Neural cell (in vitro differentiated cells): ENCODE measurements around the gene BCL11B. TPM values are rescaled to one million over a fixed set of nuclear protein-coding genes. Genes with fewer than 3 reads are reported as not detected.
A peak's percentile ranks its signal among the peaks of the same experiment; 100 is the strongest.

Experiments used
- H2AFZ ChIP-seq: fragments of 200-600, 300-800 bp; sonication (generic), shearing (Covaris generic); 2 replicates; pipeline ENCODE4 v1.6.0; 2014; ENCODE audit warnings: low read depth, mild to moderate bottlenecking, antibody characterized with exemption, low read length, moderate library complexity
- H3F3A ChIP-seq: fragments of 200-600 bp; shearing (Covaris generic); 2 replicates; pipeline ENCODE4 v1.6.1; 2016; ENCODE audit warnings: mild to moderate bottlenecking, moderate library complexity, mixed read lengths, antibody characterized with exemption, low read length; ENCODE audit not compliant: insufficient read depth, poor library complexity, severe bottlenecking
- H3K27ac ChIP-seq: fragments of 200-600, 300-800 bp; sonication (generic), shearing (Covaris generic); 2 replicates; pipeline ENCODE4 v1.5.1; 2014; ENCODE audit warnings: mild to moderate bottlenecking, low read length, moderate library complexity
- H3K27me3 ChIP-seq: fragments of 300-800, 200-600 bp; sonication (generic), shearing (Covaris generic); 2 replicates; pipeline ENCODE4 v1.6.0; 2014; ENCODE audit warnings: mild to moderate bottlenecking, low read depth, low read length, moderate library complexity; ENCODE audit not compliant: insufficient read depth
- H3K36me3 ChIP-seq: fragments of 300-800, 200-600 bp; sonication (generic), shearing (Covaris generic); 2 replicates; pipeline ENCODE4 v1.5.1; 2014; ENCODE audit warnings: mild to moderate bottlenecking, antibody characterized with exemption, low read length, moderate library complexity; ENCODE audit not compliant: insufficient read depth
- H3K4me2 ChIP-seq: fragments of 300-800, 200-600 bp; sonication (generic), shearing (Covaris generic); 2 replicates; pipeline ENCODE4 v1.6.0; 2014; ENCODE audit warnings: mild to moderate bottlenecking, low read length
- H3K4me3 ChIP-seq: fragments of 300-800, 200-600 bp; sonication (generic), shearing (Covaris generic); 2 replicates; pipeline ENCODE4 v1.5.1; 2014; ENCODE audit warnings: mild to moderate bottlenecking, low read length, moderate library complexity
- H3K79me2 ChIP-seq: fragments of 200-600 bp; shearing (Covaris generic); replicated peaks from 2 replicates; pipeline ENCODE4 v1.6.0; 2014; ENCODE audit warnings: mild to moderate bottlenecking, low read length, moderate library complexity; ENCODE audit not compliant: insufficient read depth
- H3K9ac ChIP-seq: fragments of 300-800, 200-600 bp; sonication (generic), shearing (Covaris generic); 2 replicates; pipeline ENCODE4 v1.6.1; 2016; ENCODE audit warnings: mild to moderate bottlenecking, low read length, mixed read lengths
- H3K9me2 ChIP-seq: fragments of 200-600 bp; shearing (Covaris generic); 2 replicates; pipeline ENCODE4 v1.6.1; 2016; ENCODE audit warnings: mild to moderate bottlenecking, low read length, mixed read lengths; ENCODE audit not compliant: insufficient read depth
- H3K9me3 ChIP-seq: fragments of 200-600, 300-800 bp; sonication (generic), shearing (Covaris generic); 2 replicates; pipeline ENCODE4 v1.6.1; 2016; ENCODE audit warnings: mild to moderate bottlenecking, mixed run types, low read length, moderate library complexity, mixed read lengths
- H4K20me1 ChIP-seq: fragments of 200-600 bp; shearing (Covaris generic); 2 replicates; pipeline ENCODE4 v1.6.1; 2016; ENCODE audit warnings: mild to moderate bottlenecking, mixed run types; ENCODE audit not compliant: insufficient read depth
- EP300 ChIP-seq: fragments of 450-650 bp; conservative IDR thresholded peaks from 2 replicates; pipeline ENCODE4 v1.6.1; 2014; ENCODE audit warnings: antibody characterized with exemption, mild to moderate bottlenecking, moderate library complexity; ENCODE audit not compliant: poor library complexity, severe bottlenecking
- EZH2 ChIP-seq: fragments of 200-600, 300-800 bp; shearing (Covaris generic), sonication (generic); IDR thresholded peaks from 2 replicates; pipeline ENCODE4 v1.6.1; 2014; ENCODE audit warnings: antibody characterized with exemption, low read length, borderline replicate concordance, mild to moderate bottlenecking; ENCODE audit not compliant: insufficient read depth, poor library complexity, severe bottlenecking
- MXI1 ChIP-seq: fragments of 450-650 bp; conservative IDR thresholded peaks from 2 replicates; pipeline ENCODE4 v1.6.1; 2014; ENCODE audit warnings: antibody characterized with exemption, mild to moderate bottlenecking; ENCODE audit not compliant: poor library complexity, severe bottlenecking
- POLR2AphosphoS5 ChIP-seq: IDR thresholded peaks from 2 replicates; pipeline ENCODE4 v1.6.1; 2012
- RAD21 ChIP-seq: fragments of 450-650 bp; conservative IDR thresholded peaks from 2 replicates; pipeline ENCODE4 v1.6.1; 2014; ENCODE audit warnings: antibody characterized with exemption, mild to moderate bottlenecking, moderate library complexity
- SMC3 ChIP-seq: fragments of 450-650 bp; conservative IDR thresholded peaks from 2 replicates; pipeline ENCODE4 v1.6.1; 2014; ENCODE audit warnings: antibody characterized with exemption, mild to moderate bottlenecking, moderate library complexity; ENCODE audit not compliant: poor library complexity
- TAF1 ChIP-seq: IDR thresholded peaks from 2 replicates; pipeline ENCODE4 v1.6.1; 2012; ENCODE audit warnings: low read depth
- polyA plus RNA-seq: library from polyadenylated mRNA; depleted of rRNA; stranded (reverse); fragments of >200 nt; gene quantifications from 2 replicates; pipeline ENCODE4 v1.2.3, GENCODE V29; 2014
- TF ChIP-seq, protein P1 (sequence below): IDR thresholded peaks from 2 replicates; pipeline ENCODE4 v1.6.1; 2012; ENCODE audit warnings: borderline replicate concordance
- TF ChIP-seq, protein P2 (sequence below): fragments of 450-650 bp; IDR thresholded peaks from 2 replicates; pipeline ENCODE4 v1.5.1; 2014; ENCODE audit warnings: antibody characterized with exemption, mild to moderate bottlenecking, moderate library complexity; ENCODE audit not compliant: poor library complexity, severe bottlenecking

The BCL11B gene
- polyA plus RNA-seq, 1 donor from 2014 or later: 104 TPM

DNA sequence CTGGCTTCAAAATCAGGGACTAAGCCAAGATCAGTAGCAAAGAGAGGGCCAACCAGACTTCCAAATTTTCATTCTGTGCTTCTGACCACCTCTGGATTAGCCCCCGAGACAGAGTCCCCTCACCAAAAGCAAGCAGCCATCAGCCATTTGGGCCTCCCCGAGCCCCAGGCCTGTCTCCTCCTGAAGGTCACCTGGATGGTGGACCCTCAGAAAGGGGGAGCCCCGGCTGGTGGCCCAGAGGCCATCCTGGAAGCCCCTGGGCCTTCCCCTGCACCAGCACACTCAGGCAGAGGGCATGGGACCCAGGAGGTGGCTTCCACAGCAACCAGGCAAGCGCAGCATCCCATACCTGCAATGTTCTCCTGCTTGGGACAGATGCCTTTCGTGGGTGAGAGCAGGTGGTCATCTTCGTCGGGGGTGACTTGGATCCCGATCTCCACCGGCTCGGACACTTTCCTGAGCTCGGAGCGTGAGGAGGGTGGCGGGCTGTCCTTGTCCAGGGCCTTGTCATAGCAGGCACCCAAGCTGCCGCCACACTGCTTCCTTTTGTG, 14.8 kb downstream of the BCL11B start:
- Histone ChIP-seq H3F3A (no peaks in the 10 kb centered on the region), H3K9me2 (no peaks in the 10 kb centered on the region), H3K9me3 (no peaks in the 10 kb centered on the region), H2AFZ (no peak overlapping the region), H3K4me2 (peak overlapping the region; percentile 26), H3K27ac (no peak overlapping the region), H3K4me3 (peak overlapping the region; percentile 91), H3K27me3 (no peaks in the 10 kb centered on the region), H3K9ac (peak overlapping the region; percentile 10), H3K79me2 (peaks cover 100% of the 10 kb centered on the region), H3K36me3 (peaks cover 18% of the 10 kb centered on the region), H4K20me1 (peaks cover 97% of the 10 kb centered on the region)
- TF ChIP-seq, protein P1, sequence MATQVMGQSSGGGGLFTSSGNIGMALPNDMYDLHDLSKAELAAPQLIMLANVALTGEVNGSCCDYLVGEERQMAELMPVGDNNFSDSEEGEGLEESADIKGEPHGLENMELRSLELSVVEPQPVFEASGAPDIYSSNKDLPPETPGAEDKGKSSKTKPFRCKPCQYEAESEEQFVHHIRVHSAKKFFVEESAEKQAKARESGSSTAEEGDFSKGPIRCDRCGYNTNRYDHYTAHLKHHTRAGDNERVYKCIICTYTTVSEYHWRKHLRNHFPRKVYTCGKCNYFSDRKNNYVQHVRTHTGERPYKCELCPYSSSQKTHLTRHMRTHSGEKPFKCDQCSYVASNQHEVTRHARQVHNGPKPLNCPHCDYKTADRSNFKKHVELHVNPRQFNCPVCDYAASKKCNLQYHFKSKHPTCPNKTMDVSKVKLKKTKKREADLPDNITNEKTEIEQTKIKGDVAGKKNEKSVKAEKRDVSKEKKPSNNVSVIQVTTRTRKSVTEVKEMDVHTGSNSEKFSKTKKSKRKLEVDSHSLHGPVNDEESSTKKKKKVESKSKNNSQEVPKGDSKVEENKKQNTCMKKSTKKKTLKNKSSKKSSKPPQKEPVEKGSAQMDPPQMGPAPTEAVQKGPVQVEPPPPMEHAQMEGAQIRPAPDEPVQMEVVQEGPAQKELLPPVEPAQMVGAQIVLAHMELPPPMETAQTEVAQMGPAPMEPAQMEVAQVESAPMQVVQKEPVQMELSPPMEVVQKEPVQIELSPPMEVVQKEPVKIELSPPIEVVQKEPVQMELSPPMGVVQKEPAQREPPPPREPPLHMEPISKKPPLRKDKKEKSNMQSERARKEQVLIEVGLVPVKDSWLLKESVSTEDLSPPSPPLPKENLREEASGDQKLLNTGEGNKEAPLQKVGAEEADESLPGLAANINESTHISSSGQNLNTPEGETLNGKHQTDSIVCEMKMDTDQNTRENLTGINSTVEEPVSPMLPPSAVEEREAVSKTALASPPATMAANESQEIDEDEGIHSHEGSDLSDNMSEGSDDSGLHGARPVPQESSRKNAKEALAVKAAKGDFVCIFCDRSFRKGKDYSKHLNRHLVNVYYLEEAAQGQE: no peak
- TF ChIP-seq RAD21: no peak
- TF ChIP-seq TAF1: no peak
- no peak for TF ChIP-seq POLR2AphosphoS5
- no peak for TF ChIP-seq MXI1
- no peak for TF ChIP-seq EZH2
- TF ChIP-seq, protein P2, sequence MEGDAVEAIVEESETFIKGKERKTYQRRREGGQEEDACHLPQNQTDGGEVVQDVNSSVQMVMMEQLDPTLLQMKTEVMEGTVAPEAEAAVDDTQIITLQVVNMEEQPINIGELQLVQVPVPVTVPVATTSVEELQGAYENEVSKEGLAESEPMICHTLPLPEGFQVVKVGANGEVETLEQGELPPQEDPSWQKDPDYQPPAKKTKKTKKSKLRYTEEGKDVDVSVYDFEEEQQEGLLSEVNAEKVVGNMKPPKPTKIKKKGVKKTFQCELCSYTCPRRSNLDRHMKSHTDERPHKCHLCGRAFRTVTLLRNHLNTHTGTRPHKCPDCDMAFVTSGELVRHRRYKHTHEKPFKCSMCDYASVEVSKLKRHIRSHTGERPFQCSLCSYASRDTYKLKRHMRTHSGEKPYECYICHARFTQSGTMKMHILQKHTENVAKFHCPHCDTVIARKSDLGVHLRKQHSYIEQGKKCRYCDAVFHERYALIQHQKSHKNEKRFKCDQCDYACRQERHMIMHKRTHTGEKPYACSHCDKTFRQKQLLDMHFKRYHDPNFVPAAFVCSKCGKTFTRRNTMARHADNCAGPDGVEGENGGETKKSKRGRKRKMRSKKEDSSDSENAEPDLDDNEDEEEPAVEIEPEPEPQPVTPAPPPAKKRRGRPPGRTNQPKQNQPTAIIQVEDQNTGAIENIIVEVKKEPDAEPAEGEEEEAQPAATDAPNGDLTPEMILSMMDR: no peak
- no peak for TF ChIP-seq EP300
- no peak for TF ChIP-seq SMC3

DNA sequence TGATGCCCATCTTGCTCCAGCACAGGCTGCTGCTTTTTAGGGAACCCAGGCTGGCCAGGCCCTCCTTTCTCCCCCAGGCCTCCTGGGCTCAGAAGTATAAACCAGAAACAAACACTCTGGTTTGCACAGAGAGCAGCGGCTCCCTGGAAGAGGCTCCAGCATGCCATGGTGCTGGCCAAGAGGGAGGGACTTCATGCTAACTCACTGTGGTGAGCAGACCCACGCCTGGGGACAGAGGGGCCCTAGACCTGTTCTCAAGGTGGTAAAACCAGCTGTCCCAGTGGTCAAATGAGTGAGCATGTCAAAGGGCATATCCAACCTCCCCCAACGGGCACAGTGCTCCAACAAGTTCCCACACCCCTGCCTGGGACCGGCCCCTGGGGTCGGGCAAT, 15.5 kb downstream of the BCL11B start:
- no peaks in the 10 kb centered on the region for H3F3A ChIP-seq
- peaks cover 98% of the 10 kb centered on the region for H4K20me1 ChIP-seq
- peaks cover 18% of the 10 kb centered on the region for H3K36me3 ChIP-seq
- no peak overlapping the region for H3K27ac ChIP-seq
- H3K4me3 ChIP-seq: peak overlapping the region; percentile 91
- H3K4me2 ChIP-seq: no peak overlapping the region
- H3K9me2 ChIP-seq: no peaks in the 10 kb centered on the region
- no peaks in the 10 kb centered on the region for H3K27me3 ChIP-seq
- H3K9me3 ChIP-seq: no peaks in the 10 kb centered on the region
- no peak overlapping the region for H2AFZ ChIP-seq
- no peak overlapping the region for H3K9ac ChIP-seq
- peaks cover 100% of the 10 kb centered on the region for H3K79me2 ChIP-seq
- TF ChIP-seq EP300: no peak
- no peak for TF ChIP-seq POLR2AphosphoS5
- no peak for TF ChIP-seq TAF1
- TF ChIP-seq RAD21: no peak
